DND-41 (cell line): Measurements from ENCODE around the gene GMEB2.
A peak's percentile ranks its signal among the peaks of the same experiment; 100 is the strongest.

Experiments used
- ATAC-seq: fragments of 200-7000 bp; cut with Tn5 transposase; 3 replicates; pipeline ENCODE4 v1.9.1; 2021; ENCODE audit warnings: low read depth; ENCODE audit not compliant: insufficient read depth
- DNase-seq: peaks from one replicate; pipeline ENCODE4 v3.0.0-alpha.2; 2020
- H2AFZ ChIP-seq: 2 replicates; pipeline ENCODE4 v1.6.0; 2012; ENCODE audit warnings: low read depth, low read length
- H3K27ac ChIP-seq: 2 replicates; pipeline ENCODE4 v1.5.1; 2012; ENCODE audit warnings: low read length, inconsistent platforms
- H3K27me3 ChIP-seq: fragments of 200-600 bp; sonication (generic); 2 replicates; pipeline ENCODE4 v1.6.0; 2012; ENCODE audit warnings: low read length, mild to moderate bottlenecking, inconsistent platforms; ENCODE audit not compliant: insufficient read depth, poor library complexity
- H3K36me3 ChIP-seq: 2 replicates; pipeline ENCODE4 v1.5.1; 2012; ENCODE audit warnings: low read length, inconsistent platforms; ENCODE audit not compliant: insufficient read depth
- H3K4me1 ChIP-seq: 2 replicates; pipeline ENCODE4 v1.5.1; 2012; ENCODE audit warnings: mild to moderate bottlenecking, low read length; ENCODE audit not compliant: insufficient read depth
- H3K4me2 ChIP-seq: 2 replicates; pipeline ENCODE4 v1.6.0; 2012; ENCODE audit warnings: mild to moderate bottlenecking, moderate library complexity, low read length, inconsistent platforms; ENCODE audit not compliant: insufficient read depth
- H3K4me3 ChIP-seq, 2 experiments: fragments of 200-600 bp in 1 of 2; shearing (Covaris generic) in 1 of 2; 2 replicates each; pipeline ENCODE4 v1.5.1; 2012 to 2016; ENCODE audit warnings: inconsistent platforms in 2 of 2, low read length in 2 of 2, mild to moderate bottlenecking in 2 of 2, low read depth in 1 of 2, moderate library complexity in 1 of 2
- H3K79me2 ChIP-seq: 2 replicates; pipeline ENCODE4 v1.6.0; 2012; ENCODE audit warnings: low read length, inconsistent platforms; ENCODE audit not compliant: insufficient read depth
- H3K9ac ChIP-seq: 2 replicates; pipeline ENCODE4 v1.6.0; 2012; ENCODE audit warnings: low read depth, mild to moderate bottlenecking, inconsistent platforms, low read length, moderate library complexity
- H3K9me3 ChIP-seq: 2 replicates; pipeline ENCODE4 v1.5.1; 2012; ENCODE audit warnings: low read length, moderate library complexity, mild to moderate bottlenecking, inconsistent platforms; ENCODE audit not compliant: insufficient read depth, severe bottlenecking
- H4K20me1 ChIP-seq: 2 replicates; pipeline ENCODE4 v1.6.0; 2012; ENCODE audit warnings: low read length; ENCODE audit not compliant: insufficient read depth
- EZH2 ChIP-seq: IDR thresholded peaks from 3 replicates; pipeline ENCODE4 v1.6.1; 2012; ENCODE audit warnings: borderline replicate concordance, low read depth, mild to moderate bottlenecking, moderate library complexity, low read length, inconsistent platforms; ENCODE audit not compliant: severe bottlenecking
- TF ChIP-seq, protein P1 (sequence below): IDR thresholded peaks from 2 replicates; pipeline ENCODE4 v1.5.1; 2012; ENCODE audit warnings: borderline replicate concordance, low read length, moderate library complexity, mild to moderate bottlenecking; ENCODE audit not compliant: poor library complexity, severe bottlenecking; ENCODE audit errors: extremely low read depth

GMEB2 gene

GRCh38 chr20:63627751-63628245, 897 bp upstream of the GMEB2 start:
- H3K27ac ChIP-seq, result peak overlapping the region; percentile 99
- peaks cover 56% of the 10 kb centered on the region for H3K79me2 ChIP-seq

DNA sequence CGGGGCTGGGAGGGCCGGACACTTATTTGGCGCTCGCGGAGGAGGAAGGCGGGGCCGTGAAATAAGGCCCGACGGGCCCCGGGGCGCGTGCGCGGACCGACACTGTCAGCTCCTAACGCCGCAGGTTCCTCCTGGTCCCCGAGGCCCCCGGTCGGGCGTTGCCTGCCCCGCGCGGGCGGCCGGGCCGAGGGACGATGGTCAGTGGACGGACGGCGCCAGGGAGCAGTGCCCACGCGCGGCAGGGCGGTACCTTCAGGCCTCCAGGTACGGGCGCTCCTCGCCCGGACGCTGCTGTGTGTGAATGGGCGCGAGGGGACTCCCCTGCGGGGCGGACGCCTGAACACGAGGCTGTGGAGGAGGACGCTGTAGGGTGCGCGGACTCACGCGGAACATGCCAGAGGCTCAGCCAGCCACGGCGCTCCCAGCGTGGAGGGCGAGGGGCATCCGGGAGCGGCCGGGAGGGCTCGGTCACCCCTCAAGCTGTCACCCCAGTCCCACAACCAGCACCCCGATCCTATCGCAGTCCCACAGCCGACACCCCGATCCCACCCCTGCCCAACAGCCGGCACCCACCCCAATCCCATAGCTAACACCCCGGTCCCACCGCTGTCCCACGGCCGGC, 339 bp upstream of the GMEB2 start:
- Histone ChIP-seq H4K20me1 (peaks cover 5% of the 10 kb centered on the region; the same call in 1 of the 2 replicates), H2AFZ (peak overlapping the region; percentile 99), H3K27ac (peak overlapping the region; percentile 99), H3K79me2 (peaks cover 62% of the 10 kb centered on the region), H3K9ac (peak overlapping the region; percentile 99), H3K4me2 (peak overlapping the region; percentile 70), H3K27me3 (no peaks in the 10 kb centered on the region), H3K9me3 (no peaks in the 10 kb centered on the region), H3K4me3 (peak overlapping the region; percentile 100), H3K36me3 (peaks cover 17% of the 10 kb centered on the region; the same call in 1 of the 2 replicates), H3K4me1 (peaks cover 41% of the 10 kb centered on the region)
- ATAC-seq (peak; percentile 64), DNase-seq (peak; percentile 95)
- TF ChIP-seq, protein P1, sequence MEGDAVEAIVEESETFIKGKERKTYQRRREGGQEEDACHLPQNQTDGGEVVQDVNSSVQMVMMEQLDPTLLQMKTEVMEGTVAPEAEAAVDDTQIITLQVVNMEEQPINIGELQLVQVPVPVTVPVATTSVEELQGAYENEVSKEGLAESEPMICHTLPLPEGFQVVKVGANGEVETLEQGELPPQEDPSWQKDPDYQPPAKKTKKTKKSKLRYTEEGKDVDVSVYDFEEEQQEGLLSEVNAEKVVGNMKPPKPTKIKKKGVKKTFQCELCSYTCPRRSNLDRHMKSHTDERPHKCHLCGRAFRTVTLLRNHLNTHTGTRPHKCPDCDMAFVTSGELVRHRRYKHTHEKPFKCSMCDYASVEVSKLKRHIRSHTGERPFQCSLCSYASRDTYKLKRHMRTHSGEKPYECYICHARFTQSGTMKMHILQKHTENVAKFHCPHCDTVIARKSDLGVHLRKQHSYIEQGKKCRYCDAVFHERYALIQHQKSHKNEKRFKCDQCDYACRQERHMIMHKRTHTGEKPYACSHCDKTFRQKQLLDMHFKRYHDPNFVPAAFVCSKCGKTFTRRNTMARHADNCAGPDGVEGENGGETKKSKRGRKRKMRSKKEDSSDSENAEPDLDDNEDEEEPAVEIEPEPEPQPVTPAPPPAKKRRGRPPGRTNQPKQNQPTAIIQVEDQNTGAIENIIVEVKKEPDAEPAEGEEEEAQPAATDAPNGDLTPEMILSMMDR, result no peak
- no peak for TF ChIP-seq EZH2

More at GRCh38 chr20:63627751-63628245, 897 bp upstream of the GMEB2 start:
- Histone ChIP-seq H3K4me1 (peaks cover 35% of the 10 kb centered on the region), H2AFZ (peak overlapping the region; percentile 99), H3K9ac (peak overlapping the region; percentile 99), H3K4me2 (peak overlapping the region; percentile 70), H3K27me3 (no peaks in the 10 kb centered on the region), H3K36me3 (peaks cover 12% of the 10 kb centered on the region; the same call in 1 of the 2 replicates), H4K20me1 (no peaks in the 10 kb centered on the region), H3K9me3 (no peaks in the 10 kb centered on the region), H3K4me3 (peak overlapping the region; percentile 100)
- no peak for DNase-seq
- TF ChIP-seq, protein P1, result no peak
- no peak for TF ChIP-seq EZH2
- peak; percentile 42 for ATAC-seq

- Histone ChIP-seq H3K27ac (peak overlapping the region; percentile 93), H3K36me3 (peaks cover 20% of the 10 kb centered on the region; the same call in 1 of the 2 replicates), H3K4me1 (peaks cover 43% of the 10 kb centered on the region), H3K9ac (peak overlapping the region; percentile 99), H3K4me2 (peak overlapping the region; percentile 98), H3K79me2 (peaks cover 75% of the 10 kb centered on the region), H3K4me3 (peak overlapping the region; percentile 82 to 100), H3K9me3 (no peaks in the 10 kb centered on the region), H2AFZ (peak overlapping the region; percentile 82), H3K27me3 (no peaks in the 10 kb centered on the region), H4K20me1 (peaks cover 14% of the 10 kb centered on the region)
- DNase-seq (peak; percentile 42), ATAC-seq (no peak)
- TF ChIP-seq, protein P1, result no peak
- no peak for TF ChIP-seq EZH2
Measured at GRCh38 chr20:63625771-63626423, 1.0 kb downstream of the GMEB2 start.
